IMR-90 (cell line): ENCODE data around the gene EPC2. TPM values are rescaled to one million over a fixed set of nuclear protein-coding genes. Genes with fewer than 3 reads are reported as not detected.

Experiments
- ATAC-seq: fragments of 200-7000 bp; cut with Tn5 transposase; 2 replicates; pipeline ENCODE4 v1.9.1; 2020; ENCODE audit warnings: low read depth, mild to moderate bottlenecking, moderate library complexity
- BruUV-seq: library from RNA; stranded (reverse); fragments of 400-500 nt; replicated peaks from 2 replicates; lab custom pipeline; 2021; lab: Mats Ljungman, UMichigan
- CTCF ChIA-PET: fragments of 300-600 bp; formaldehyde crosslinking; extraction: SDS; loops from one replicate; lab custom pipeline; 2021; ENCODE audit warnings: antibody characterized with exemption; lab: Yijun Ruan, JAX
- POLR2A ChIA-PET: fragments of 300-600 bp; sonication (Branson Sonifier 250); formaldehyde crosslinking; loops from one replicate; lab custom pipeline; 2022; ENCODE audit warnings: antibody characterized with exemption; ENCODE audit not compliant: unreplicated experiment; lab: Charles Lee
- DNase-seq: peaks from one replicate; pipeline ENCODE4 v3.0.0; 2013
- H2AFZ ChIP-seq: replicated peaks from 2 replicates; pipeline ENCODE3; 2013; ENCODE audit warnings: low read length, mild to moderate bottlenecking; ENCODE audit not compliant: poor library complexity
- H2AK5ac ChIP-seq: 2 replicates; pipeline ENCODE4 v1.6.1; 2013; ENCODE audit warnings: low read depth, low read length, inconsistent platforms
- H2AK9ac ChIP-seq: replicated peaks from 2 replicates; pipeline ENCODE3; 2013; ENCODE audit warnings: mild to moderate bottlenecking, low read depth, low read length, moderate library complexity; ENCODE audit not compliant: poor library complexity
- H2BK120ac ChIP-seq: 2 replicates; pipeline ENCODE4 v1.6.1; 2013; ENCODE audit warnings: low read depth, low read length, inconsistent platforms
- H2BK15ac ChIP-seq: 3 replicates; pipeline ENCODE4 v1.6.1; 2013; ENCODE audit warnings: low read depth, low read length, inconsistent platforms
- H2BK20ac ChIP-seq: 2 replicates; pipeline ENCODE4 v1.6.1; 2013; ENCODE audit warnings: low read depth, mild to moderate bottlenecking, inconsistent platforms, low read length, moderate library complexity
- H2BK5ac ChIP-seq: 2 replicates; pipeline ENCODE4 v1.6.1; 2013; ENCODE audit warnings: mild to moderate bottlenecking, low read depth, low read length, inconsistent platforms; ENCODE audit not compliant: poor library complexity, severe bottlenecking
- H3K14ac ChIP-seq: replicated peaks from 2 replicates; pipeline ENCODE4 v1.6.1; 2013; ENCODE audit warnings: low read depth, low read length, inconsistent platforms
- H3K18ac ChIP-seq: 2 replicates; pipeline ENCODE4 v1.6.1; 2013; ENCODE audit warnings: low read depth, low read length, control low read depth
- H3K23ac ChIP-seq: 2 replicates; pipeline ENCODE4 v1.6.1; 2013; ENCODE audit warnings: low read depth, low read length, inconsistent platforms
- H3K27ac ChIP-seq: 2 replicates; pipeline ENCODE4 v1.5.1; 2013; ENCODE audit warnings: mild to moderate bottlenecking, control low read depth, low read length; ENCODE audit not compliant: insufficient read depth
- H3K27me3 ChIP-seq: 2 replicates; pipeline ENCODE4 v1.6.1; 2013; ENCODE audit warnings: low read length; ENCODE audit not compliant: control insufficient read depth, insufficient read depth
- H3K36me3 ChIP-seq: 2 replicates; pipeline ENCODE4 v1.6.1; 2013; ENCODE audit warnings: low read length, mixed read lengths; ENCODE audit not compliant: control insufficient read depth, insufficient read depth
- H3K4ac ChIP-seq: 2 replicates; pipeline ENCODE4 v1.6.1; 2013; ENCODE audit warnings: low read depth, low read length, inconsistent platforms
- H3K4me1 ChIP-seq: 2 replicates; pipeline ENCODE4 v1.6.1; 2013; ENCODE audit warnings: low read length, mixed read lengths; ENCODE audit not compliant: control insufficient read depth, insufficient read depth
- H3K4me2 ChIP-seq: 2 replicates; pipeline ENCODE4 v1.6.1; 2013; ENCODE audit warnings: low read depth, mild to moderate bottlenecking, control low read depth, low read length, moderate library complexity
- H3K4me3 ChIP-seq: 2 replicates; pipeline ENCODE4 v1.5.1; 2013; ENCODE audit warnings: low read depth, mild to moderate bottlenecking, control low read depth, low read length, moderate library complexity; ENCODE audit not compliant: insufficient read depth
- H3K56ac ChIP-seq: 2 replicates; pipeline ENCODE4 v1.6.1; 2013; ENCODE audit warnings: low read length, inconsistent platforms; ENCODE audit not compliant: insufficient read depth; ENCODE audit errors: extremely low read depth
- H3K79me1 ChIP-seq, 2 experiments: 2 replicates each; pipeline ENCODE4 v1.6.1; 2013; ENCODE audit warnings: low read length in 2 of 2, inconsistent platforms in 1 of 2, low read depth in 1 of 2
- H3K9ac ChIP-seq: 2 replicates; pipeline ENCODE4 v1.6.1; 2013; ENCODE audit warnings: low read depth, low read length, control low read depth
- H3K9me1 ChIP-seq: 2 replicates; pipeline ENCODE4 v1.6.1; 2013; ENCODE audit warnings: low read length, inconsistent platforms; ENCODE audit not compliant: insufficient read depth
- H3K9me3 ChIP-seq: 2 replicates; pipeline ENCODE4 v1.6.1; 2013; ENCODE audit warnings: low read length; ENCODE audit not compliant: control insufficient read depth, insufficient read depth
- H4K20me1 ChIP-seq: 2 replicates; pipeline ENCODE4 v1.6.1; 2013; ENCODE audit warnings: low read length, inconsistent platforms; ENCODE audit not compliant: insufficient read depth
- H4K5ac ChIP-seq: 2 replicates; pipeline ENCODE4 v1.6.1; 2013; ENCODE audit warnings: mild to moderate bottlenecking, low read depth, low read length, control low read depth
- H4K8ac ChIP-seq, 2 experiments: 2 replicates each; pipeline ENCODE4 v1.6.1; 2013; ENCODE audit warnings: low read depth in 2 of 2, low read length in 2 of 2, control low read depth in 1 of 2, inconsistent platforms in 1 of 2
- H4K91ac ChIP-seq: 2 replicates; pipeline ENCODE4 v1.6.1; 2013; ENCODE audit warnings: low read depth, low read length, inconsistent platforms; ENCODE audit not compliant: insufficient read depth
- CHD1 ChIP-seq: IDR thresholded peaks from 2 replicates; pipeline ENCODE4 v1.6.1; 2012; ENCODE audit warnings: low read depth, low read length, improper control_type of control experiment
- FOS ChIP-seq: fragments of 150-350 bp; IDR thresholded peaks from 2 replicates; pipeline ENCODE4 v1.6.1; 2016; ENCODE audit warnings: low read depth, low read length
- MAZ ChIP-seq: IDR thresholded peaks from 2 replicates; pipeline ENCODE4 v1.6.1; 2012; ENCODE audit warnings: low read depth, mild to moderate bottlenecking, low read length, improper control_type of control experiment, moderate library complexity, borderline replicate concordance
- RFX5 ChIP-seq: IDR thresholded peaks from 2 replicates; pipeline ENCODE4 v1.8.0; 2012; ENCODE audit warnings: low read depth, mild to moderate bottlenecking, low read length, moderate library complexity
- SMC3 ChIP-seq: fragments of 150-350 bp; IDR thresholded peaks from 2 replicates; pipeline ENCODE4 v1.6.1; 2016; ENCODE audit warnings: low read depth, mild to moderate bottlenecking, antibody characterized with exemption, low read length, moderate library complexity
- WGBS, 2 experiments: methylation state at CpG; one replicate each; pipeline versions ENCODE4 v1.1.5 to v1.1.7; 2013; ENCODE audit warnings: missing lambda C conversion rate in 2 of 2; ENCODE audit not compliant: insufficient read length in 1 of 2; ENCODE audit errors: extremely low coverage in 2 of 2; 5-methylcytosine and 5-hydroxymethylcytosine counted together
- dilution Hi-C: fragments of 300-500 bp; cut with HindIII; formaldehyde crosslinking; loops from one replicate; pipeline ENCODE4 v1.14.3; 2018; ENCODE audit warnings: low sequenced_read_pairs; ENCODE audit not compliant: unreplicated experiment
- in situ Hi-C: fragments of 300-500 bp; cut with MboI; formaldehyde crosslinking; loops from 3 replicates; pipeline ENCODE4 v1.14.3; 2019; ENCODE audit warnings: low sequenced_read_pairs, inconsistent platforms, mixed read lengths
- intact Hi-C: fragments of 100-400 bp; cut with micrococcal nuclease; formaldehyde crosslinking; loops from 2 replicates; pipeline ENCODE4 v1.10.0; 2022
- polyA plus RNA-seq, 3 experiments: library from polyadenylated mRNA; depleted of rRNA; stranded (reverse); fragments of >200 nt; gene quantifications; 2 replicates each; pipeline ENCODE4 v1.2.3, GENCODE V29; 2012; ENCODE audit warnings: low replicate concordance in 1 of 3
- total RNA-seq: library from RNA; depleted of rRNA; stranded (reverse); fragments of >200 nt; gene quantifications from 2 replicates; pipeline ENCODE4 v1.2.3, GENCODE V29; 2012

EPC2 gene
- total and polyA plus RNA-seq, 2 of the 4 experiments (the other 2 are of a cell fraction): 10.6 to 22.6 TPM

DNA sequence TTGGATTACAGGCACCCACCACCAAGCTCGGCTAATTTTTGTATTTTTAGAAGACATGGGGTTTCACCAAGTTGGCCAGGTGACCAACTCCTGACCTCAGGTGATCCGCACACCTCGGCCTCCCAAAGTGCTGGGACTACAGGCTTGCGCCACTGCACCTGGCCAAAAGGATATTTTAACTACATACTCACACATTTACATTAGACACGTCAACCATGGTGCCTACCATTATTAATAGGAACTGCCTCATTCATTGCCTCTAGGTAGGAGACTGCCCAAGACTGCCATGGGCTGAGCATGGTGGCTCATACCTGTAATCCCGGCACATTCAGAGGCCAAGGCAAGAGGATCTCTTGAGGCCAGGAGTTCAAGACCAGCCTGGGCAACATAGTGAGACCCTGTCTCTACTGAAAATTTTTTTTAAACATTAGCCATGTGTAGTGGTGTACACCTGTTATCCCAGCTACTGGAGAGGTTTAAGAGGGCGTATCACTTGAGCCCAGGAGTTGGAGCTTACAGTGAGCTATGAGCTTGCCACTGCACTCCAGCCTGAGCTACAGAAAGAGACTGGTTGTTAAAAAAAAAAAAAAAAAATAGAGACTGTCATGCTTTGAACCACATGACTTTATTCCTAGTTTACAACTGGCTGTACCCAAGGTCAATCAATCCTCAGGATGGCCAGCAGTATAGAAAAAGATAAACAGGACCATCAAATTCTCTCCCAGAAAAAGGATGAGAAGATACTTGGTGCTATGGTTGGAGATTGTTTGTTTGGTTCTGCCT is 31.1 kb upstream of the EPC2 start:
- H3K27ac ChIP-seq: no peak overlapping the region
- no peak overlapping the region for H2AK5ac ChIP-seq
- POLR2A ChIA-PET: no interaction called here
- H3K9me3 ChIP-seq: no peaks in the 10 kb centered on the region
- no peak overlapping the region for H4K91ac ChIP-seq
- no peaks in the 10 kb centered on the region for H3K79me1 ChIP-seq
- no peak overlapping the region for H3K18ac ChIP-seq
- H3K23ac ChIP-seq: no peak overlapping the region
- in situ Hi-C loops: no loop called here
- no peak overlapping the region for H4K8ac ChIP-seq
- H3K4me3 ChIP-seq: no peak overlapping the region
- no peak overlapping the region for H3K4ac ChIP-seq
- no peak overlapping the region for H4K5ac ChIP-seq
- BruUV-seq: no TSS peak
- no peaks in the 10 kb centered on the region; the same call in 1 of the 2 replicates for H3K4me1 ChIP-seq
- H2BK20ac ChIP-seq: no peak overlapping the region
- no peak overlapping the region for H2BK120ac ChIP-seq
- no peak overlapping the region for H3K56ac ChIP-seq
- WGBS, 2 experiments: 83% methylated on average over 2 of the region's 7 CpGs; no CpG with 5 or more reads in 1 of the 2 experiments
- H3K27me3 ChIP-seq: peaks cover 6% of the 10 kb centered on the region
- no peak overlapping the region for H3K9ac ChIP-seq
- no peak overlapping the region for H2AFZ ChIP-seq
- no peak for DNase-seq
- CTCF ChIA-PET: interaction anchor here (0.6 kb wide), 2 partner anchors 585 to 756 kb away, joined by 3 to 4 read pairs; no protein-coding TSS in a partner anchor
- H3K9me1 ChIP-seq: no peaks in the 10 kb centered on the region
- intact Hi-C loops: no loop called here
- no peak overlapping the region for H3K14ac ChIP-seq
- TF ChIP-seq SMC3 (no peak), FOS (no peak), CHD1 (no peak), MAZ (no peak), RFX5 (no peak)
- H2BK15ac ChIP-seq: no peak overlapping the region
- ATAC-seq: no peak
- H2AK9ac ChIP-seq: no peak overlapping the region
- H2BK5ac ChIP-seq: no peak overlapping the region
- dilution Hi-C loops: no loop called here
- no peaks in the 10 kb centered on the region for H4K20me1 ChIP-seq
- H3K36me3 ChIP-seq: no peaks in the 10 kb centered on the region
- no peak overlapping the region for H3K4me2 ChIP-seq
